Measurements from ENCODE around the gene ONECUT2.

Gene ONECUT2

GRCh38 chr18:57539702-57540101, 104.5 kb downstream of the ONECUT2 start:
- no peaks in the 10 kb centered on the region for H3K79me2 ChIP-seq (ENCODE audit: low read length)

More at GRCh38 chr18:57539702-57540101, 104.5 kb downstream of the ONECUT2 start:
- no peaks in the 10 kb centered on the region; the same call in 1 of the 2 replicates for H3K4me1 ChIP-seq (ENCODE audit: low read length)
- no peak overlapping the region for H3K27ac ChIP-seq (ENCODE audit: low read length)
- H3K9ac ChIP-seq (ENCODE audit: low read length) = no peak overlapping the region
- H3K4me3 ChIP-seq (ENCODE audit: low read length) = no peak overlapping the region
- H3K27me3 ChIP-seq (ENCODE audit: low read depth, low read length) = no peaks in the 10 kb centered on the region; the same call in 1 of the 2 replicates
- TF ChIP-seq CTCF (IDR thresholded peaks at IDR 0.05; ENCODE audit: low read depth, low read length) (no peak), EZH2phosphoT487 (IDR thresholded peaks at IDR 0.05; ENCODE audit: low read depth) (no peak)
- H3K9me3 ChIP-seq (ENCODE audit: insufficient read depth, low read length) = no peaks in the 10 kb centered on the region
- no peaks in the 10 kb centered on the region for H3K36me3 ChIP-seq (replicated peaks; ENCODE audit: low read depth, low read length)
- H3K4me2 ChIP-seq (ENCODE audit: low read length) = no peak overlapping the region
- no peaks in the 10 kb centered on the region for H4K20me1 ChIP-seq (ENCODE audit: insufficient read depth, low read length)
- H2AFZ ChIP-seq (ENCODE audit: low read depth, low read length) = no peak overlapping the region
